H9 (cell line): Measurements from ENCODE around the gene DGKH. TPM values are rescaled to one million over a fixed set of nuclear protein-coding genes. Genes with fewer than 3 reads are reported as not detected.

ENCODE experiments used
- DNase-seq: peaks from one replicate; pipeline ENCODE4 v3.0.0-alpha.2; 2017
- H2AFZ ChIP-seq: one replicate; pipeline ENCODE4 v1.6.1; 2013; ENCODE audit warnings: mild to moderate bottlenecking, low read length, control low read depth, moderate library complexity
- H2AK5ac ChIP-seq: 2 replicates; pipeline ENCODE4 v1.6.1; 2013; ENCODE audit warnings: low read length, control low read depth, mixed read lengths; ENCODE audit not compliant: insufficient read length
- H2BK120ac ChIP-seq: one replicate; pipeline ENCODE4 v1.6.1; 2013; ENCODE audit warnings: low read depth, mild to moderate bottlenecking, low read length, control low read depth, inconsistent platforms; ENCODE audit not compliant: poor library complexity, severe bottlenecking
- H2BK12ac ChIP-seq: 2 replicates; pipeline ENCODE4 v1.6.1; 2013; ENCODE audit warnings: low read length, control low read depth, mixed read lengths, low read depth; ENCODE audit not compliant: insufficient read length
- H2BK15ac ChIP-seq: 2 replicates; pipeline ENCODE4 v1.6.1; 2013; ENCODE audit warnings: low read depth, low read length, control low read depth
- H2BK20ac ChIP-seq: one replicate; pipeline ENCODE4 v1.6.1; 2013; ENCODE audit warnings: low read depth, mild to moderate bottlenecking, low read length, control low read depth, inconsistent platforms; ENCODE audit not compliant: poor library complexity, severe bottlenecking
- H2BK5ac ChIP-seq: 2 replicates; pipeline ENCODE4 v1.6.1; 2013; ENCODE audit warnings: low read length, control low read depth, mixed read lengths; ENCODE audit not compliant: insufficient read length
- H3K14ac ChIP-seq: 2 replicates; pipeline ENCODE4 v1.6.1; 2013; ENCODE audit warnings: low read length, control low read depth; ENCODE audit not compliant: insufficient read depth
- H3K18ac ChIP-seq: 2 replicates; pipeline ENCODE4 v1.6.1; 2013; ENCODE audit warnings: low read depth, mild to moderate bottlenecking, mixed read lengths, low read length, control low read depth; ENCODE audit not compliant: insufficient read length
- H3K23ac ChIP-seq: 2 replicates; pipeline ENCODE4 v1.6.1; 2013; ENCODE audit warnings: low read length, control low read depth, mixed read lengths, low read depth; ENCODE audit not compliant: insufficient read length
- H3K23me2 ChIP-seq: 2 replicates; pipeline ENCODE4 v1.6.1; 2013; ENCODE audit warnings: low read depth, mild to moderate bottlenecking, mixed read lengths, low read length, control low read depth; ENCODE audit not compliant: insufficient read length, poor library complexity, severe bottlenecking
- H3K27ac ChIP-seq: 2 replicates; pipeline ENCODE4 v1.5.1; 2013; ENCODE audit warnings: low read length, control low read depth, mixed read lengths, low read depth; ENCODE audit not compliant: insufficient read length
- H3K27me3 ChIP-seq: 2 replicates; pipeline ENCODE4 v1.6.1; 2013; ENCODE audit warnings: low read length, control low read depth, inconsistent platforms; ENCODE audit not compliant: insufficient read depth
- H3K4ac ChIP-seq: 2 replicates; pipeline ENCODE4 v1.6.1; 2013; ENCODE audit warnings: low read depth, mild to moderate bottlenecking, control low read depth, inconsistent platforms, low read length, moderate library complexity
- H3K4me1 ChIP-seq: 2 replicates; pipeline ENCODE4 v1.6.1; 2013; ENCODE audit warnings: low read length, control low read depth, inconsistent platforms; ENCODE audit not compliant: insufficient read depth
- H3K4me2 ChIP-seq: 2 replicates; pipeline ENCODE4 v1.6.1; 2013; ENCODE audit warnings: low read length, control low read depth, mixed read lengths; ENCODE audit not compliant: insufficient read length, insufficient read depth
- H3K56ac ChIP-seq: 2 replicates; pipeline ENCODE4 v1.6.1; 2013; ENCODE audit warnings: low read depth, mild to moderate bottlenecking, mixed read lengths, low read length, control low read depth; ENCODE audit not compliant: insufficient read length
- H3K79me1 ChIP-seq: 2 replicates; pipeline ENCODE4 v1.6.1; 2013; ENCODE audit warnings: low read depth, mild to moderate bottlenecking, moderate library complexity, low read length, control low read depth, inconsistent platforms; ENCODE audit not compliant: insufficient read depth, poor library complexity, severe bottlenecking
- H3K79me2 ChIP-seq: 2 replicates; pipeline ENCODE4 v1.6.1; 2013; ENCODE audit warnings: low read length, control low read depth, inconsistent platforms; ENCODE audit not compliant: insufficient read depth
- H3K9ac ChIP-seq: 2 replicates; pipeline ENCODE4 v1.6.1; 2013; ENCODE audit warnings: low read length, control low read depth, mixed read lengths; ENCODE audit not compliant: insufficient read length; ENCODE audit errors: extremely low read depth
- H3K9me3 ChIP-seq: one replicate; pipeline ENCODE4 v1.6.1; 2013; ENCODE audit warnings: low read depth, low read length, inconsistent platforms; ENCODE audit not compliant: control insufficient read depth
- H3T11ph ChIP-seq: one replicate; pipeline ENCODE4 v1.6.1; 2013; ENCODE audit warnings: mild to moderate bottlenecking, low read length, control low read depth, inconsistent platforms
- H4K20me1 ChIP-seq: one replicate; pipeline ENCODE4 v1.6.1; 2013; ENCODE audit not compliant: control insufficient read depth, insufficient read length, insufficient read depth
- H4K5ac ChIP-seq: 2 replicates; pipeline ENCODE4 v1.6.1; 2013; ENCODE audit warnings: low read depth, mild to moderate bottlenecking, mixed read lengths, low read length, control low read depth; ENCODE audit not compliant: insufficient read length
- H4K8ac ChIP-seq: replicated peaks from 2 replicates; pipeline ENCODE4 v1.6.1; 2013; ENCODE audit warnings: low read length, control low read depth, mixed read lengths, low read depth; ENCODE audit not compliant: insufficient read length
- H4K91ac ChIP-seq: 2 replicates; pipeline ENCODE4 v1.6.1; 2013; ENCODE audit warnings: low read depth, mild to moderate bottlenecking, moderate library complexity, mixed read lengths, low read length, control low read depth; ENCODE audit not compliant: insufficient read length
- H3K27ac Mint-ChIP-seq, 3 experiments: 2 replicates in 2 of 3; 3 replicates in 1 of 3; pipeline ENCODE4 v1.8.0; 2020 to 2021; ENCODE audit warnings: mixed read lengths in 3 of 3, mild to moderate bottlenecking in 1 of 3, moderate library complexity in 1 of 3
- H3K27me3 Mint-ChIP-seq: 2 replicates; pipeline ENCODE4 v1.8.0; 2021; ENCODE audit warnings: low read depth, mild to moderate bottlenecking, moderate library complexity, mixed read lengths
- H3K36me3 Mint-ChIP-seq, 3 experiments: 2 replicates in 2 of 3; 3 replicates in 1 of 3; pipeline ENCODE4 v1.8.0; 2020 to 2021; ENCODE audit warnings: low read depth in 3 of 3, mixed read lengths in 3 of 3; ENCODE audit not compliant: insufficient read depth in 1 of 3
- H3K4me1 Mint-ChIP-seq, 2 experiments: 2 replicates each; pipeline ENCODE4 v1.8.0; 2020; ENCODE audit warnings: mixed read lengths in 2 of 2
- H3K4me3 Mint-ChIP-seq, 2 experiments: 2 replicates in 1 of 2; 3 replicates in 1 of 2; pipeline ENCODE4 v1.8.0; 2020 to 2021; ENCODE audit warnings: mild to moderate bottlenecking in 2 of 2, mixed read lengths in 2 of 2, moderate library complexity in 1 of 2
- H3K9me3 Mint-ChIP-seq, 2 experiments: 2 replicates in 1 of 2; 3 replicates in 1 of 2; pipeline ENCODE4 v1.8.0; 2020; ENCODE audit warnings: mild to moderate bottlenecking in 2 of 2, mixed read lengths in 2 of 2, moderate library complexity in 1 of 2
- WGBS: extraction: QIAGEN DNeasy Blood & Tissue Kit; methylation state at CpG from one replicate; pipeline ENCODE4 v1.1.7; 2013; ENCODE audit warnings: missing lambda C conversion rate, low lambda C conversion rate, mixed read lengths; ENCODE audit not compliant: insufficient read length; ENCODE audit errors: extremely low coverage; 5-methylcytosine and 5-hydroxymethylcytosine counted together
- total RNA-seq: library from RNA; stranded (reverse); gene quantifications from 2 replicates; pipeline ENCODE4 v1.2.1, GENCODE V29; 2021
- TF ChIP-seq, protein P1 (sequence below): fragments of 200-600 bp; sonication (generic); conservative IDR thresholded peaks from 3 replicates; pipeline ENCODE4 v1.8.0; 2021; ENCODE audit warnings: antibody characterized with exemption, mild to moderate bottlenecking

Gene DGKH
- total RNA-seq, 1 experiment from 2014 or later: 8.6 TPM

DNA sequence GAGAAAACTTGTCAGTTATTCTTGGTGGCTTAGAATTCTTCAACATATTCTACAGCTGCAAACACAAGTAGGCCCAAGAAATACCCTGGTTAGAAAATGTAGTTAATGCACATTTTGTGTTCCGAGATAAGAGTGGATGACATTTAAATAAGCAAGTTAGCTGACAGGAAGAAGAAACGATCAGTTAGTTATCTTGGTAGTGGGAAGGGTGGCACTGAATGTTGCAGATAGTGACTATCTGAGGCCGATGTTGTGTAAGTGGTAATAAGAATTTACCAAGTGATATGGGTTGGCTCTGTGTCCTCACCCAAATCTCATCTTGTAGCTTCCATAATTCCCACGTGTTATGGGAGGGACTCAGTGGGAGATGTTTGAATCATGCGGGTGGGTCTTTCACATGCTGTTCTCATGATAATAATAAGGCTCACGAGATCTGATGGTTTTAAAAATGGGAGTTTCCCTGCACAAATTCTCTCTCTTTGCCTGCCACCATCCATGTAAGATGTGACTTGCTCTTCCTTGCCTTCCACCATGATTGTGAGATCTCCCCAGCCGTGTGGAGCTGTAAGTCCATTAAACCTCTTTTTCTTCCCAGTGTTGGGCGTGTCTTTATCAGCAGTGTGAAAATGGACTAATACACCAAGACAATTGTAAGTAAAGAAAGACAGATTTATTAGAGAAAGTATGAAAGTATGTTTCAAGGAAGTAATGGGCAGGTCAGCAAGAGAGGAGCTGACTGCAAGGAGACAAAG, 212.6 kb downstream of the DGKH start:
- Mint-ChIP-seq H3K27me3 (no peaks in the 10 kb centered on the region), H3K4me1 (peaks cover 6 to 12% of the 10 kb centered on the region in 2 experiments), H3K9me3 (peaks cover 9 to 12% of the 10 kb centered on the region in 2 experiments), H3K4me3 (no peak overlapping the region), H3K36me3 (peaks cover 3 to 16% (median 7%) of the 10 kb centered on the region in 3 experiments; a peak in 6 of 7 replicates), H3K27ac (no peak overlapping the region)
- TF ChIP-seq, protein P1, sequence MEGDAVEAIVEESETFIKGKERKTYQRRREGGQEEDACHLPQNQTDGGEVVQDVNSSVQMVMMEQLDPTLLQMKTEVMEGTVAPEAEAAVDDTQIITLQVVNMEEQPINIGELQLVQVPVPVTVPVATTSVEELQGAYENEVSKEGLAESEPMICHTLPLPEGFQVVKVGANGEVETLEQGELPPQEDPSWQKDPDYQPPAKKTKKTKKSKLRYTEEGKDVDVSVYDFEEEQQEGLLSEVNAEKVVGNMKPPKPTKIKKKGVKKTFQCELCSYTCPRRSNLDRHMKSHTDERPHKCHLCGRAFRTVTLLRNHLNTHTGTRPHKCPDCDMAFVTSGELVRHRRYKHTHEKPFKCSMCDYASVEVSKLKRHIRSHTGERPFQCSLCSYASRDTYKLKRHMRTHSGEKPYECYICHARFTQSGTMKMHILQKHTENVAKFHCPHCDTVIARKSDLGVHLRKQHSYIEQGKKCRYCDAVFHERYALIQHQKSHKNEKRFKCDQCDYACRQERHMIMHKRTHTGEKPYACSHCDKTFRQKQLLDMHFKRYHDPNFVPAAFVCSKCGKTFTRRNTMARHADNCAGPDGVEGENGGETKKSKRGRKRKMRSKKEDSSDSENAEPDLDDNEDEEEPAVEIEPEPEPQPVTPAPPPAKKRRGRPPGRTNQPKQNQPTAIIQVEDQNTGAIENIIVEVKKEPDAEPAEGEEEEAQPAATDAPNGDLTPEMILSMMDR: no peak
- Histone ChIP-seq H3K79me1 (no peaks in the 10 kb centered on the region), H3K23me2 (no peaks in the 10 kb centered on the region), H2AK5ac (no peak overlapping the region), H3K23ac (no peak overlapping the region), H2BK12ac (no peak overlapping the region), H2AFZ (no peak overlapping the region), H3K79me2 (no peaks in the 10 kb centered on the region), H3K9ac (no peak overlapping the region), H4K8ac (no peak overlapping the region), H4K5ac (no peak overlapping the region), H2BK5ac (no peak overlapping the region), H4K20me1 (no peaks in the 10 kb centered on the region), H3K4me1 (peaks cover 6% of the 10 kb centered on the region), H2BK20ac (no peak overlapping the region), H3K56ac (no peak overlapping the region), H3K4me2 (no peak overlapping the region), H3T11ph (no peak overlapping the region), H2BK120ac (no peak overlapping the region), H3K27me3 (no peaks in the 10 kb centered on the region), H2BK15ac (no peak overlapping the region), H3K18ac (no peak overlapping the region), H4K91ac (no peak overlapping the region), H3K14ac (no peak overlapping the region), H3K9me3 (peaks cover 12% of the 10 kb centered on the region), H3K4ac (no peak overlapping the region), H3K27ac (no peak overlapping the region)
- no CpG with 5 or more reads among the region's 8 CpGs for WGBS
- no peak for DNase-seq
